ENCODE measurements around the gene MYH8. TPM values are rescaled to one million over a fixed set of nuclear protein-coding genes. Genes with fewer than 3 reads are reported as not detected.

The MYH8 gene
- total and polyA plus RNA-seq, 10 of the 15 experiments (the other 5 are each of a cell fraction or from before 2014, with no cell fraction given): 0.01 to 0.03 TPM; not detected in 8

DNA sequence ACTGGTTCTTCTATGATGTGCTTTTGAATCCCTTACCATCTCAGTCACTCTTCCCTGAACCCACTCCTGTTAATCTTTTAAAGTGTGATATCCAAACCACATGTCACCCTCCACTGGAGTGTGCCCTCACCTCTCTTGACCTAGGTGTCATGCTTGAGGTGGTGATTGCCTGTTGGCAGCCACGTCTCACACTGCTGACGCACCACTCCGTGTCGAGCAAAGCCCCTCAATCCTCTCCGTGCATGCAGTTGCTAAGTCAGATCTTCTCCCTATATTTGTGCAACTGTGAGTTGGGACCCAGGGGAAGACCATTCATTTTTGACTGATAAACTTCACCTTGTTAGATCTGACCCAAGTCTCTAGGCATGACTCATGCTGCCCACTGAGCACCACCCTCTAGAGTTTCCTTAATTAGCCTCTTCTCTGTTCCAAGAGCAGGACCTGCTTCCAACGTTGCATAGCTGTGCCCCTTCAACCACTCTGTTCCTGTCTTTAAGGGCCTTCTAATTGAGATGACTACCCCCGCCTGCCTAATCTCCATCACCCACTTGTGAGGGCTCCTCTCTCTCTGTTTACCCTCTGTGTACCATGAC lies 51.6 kb downstream of the MYH8 start:
- ATAC-seq: no peak
- RAD21 ChIA-PET (ENCODE audit: unreplicated experiment): no interaction called here
- Histone ChIP-seq H3K27me3 (replicated peaks in 1 of 2; ENCODE audit: control insufficient read depth in 2 of 2, insufficient read depth in 2 of 2, low read length in 1 of 2) (no peaks in the 10 kb centered on the region), H3K27ac (ENCODE audit: control insufficient read depth, insufficient read depth) (no peak overlapping the region), H4K20me1 (ENCODE audit: control insufficient read depth, insufficient read depth) (no peaks in the 10 kb centered on the region), H3K9me3 (replicated peaks; ENCODE audit: control insufficient read depth, insufficient read depth, low read length) (no peaks in the 10 kb centered on the region), H2AFZ (ENCODE audit: control insufficient read depth, low read depth, low read length) (no peak overlapping the region), H3K36me3 (ENCODE audit: control insufficient read depth in 2 of 2, insufficient read depth in 2 of 2, low read length in 1 of 2) (no peaks in the 10 kb centered on the region), H3K79me2 (ENCODE audit: control insufficient read depth, insufficient read depth, low read length) (no peaks in the 10 kb centered on the region), H3K4me1 (ENCODE audit: control insufficient read depth, insufficient read depth, low read length) (no peaks in the 10 kb centered on the region), H3K4me3 (no peak overlapping the region), H3K4me2 (ENCODE audit: control insufficient read depth, insufficient read depth) (no peak overlapping the region), H3K9ac (ENCODE audit: control insufficient read depth, insufficient read depth, low read length) (no peak overlapping the region)
- POLR2A ChIA-PET: no interaction called here
- in situ Hi-C loops (cut with MboI) (no loop called here), intact Hi-C loops (cut with micrococcal nuclease; ENCODE audit: unreplicated experiment) (no loop called here)
- WGBS (ENCODE audit: insufficient coverage, insufficient replicate concordance, low lambda C conversion rate, missing lambda C conversion rate): 13% methylated on average over 7 of the region's 7 CpGs
- TF ChIP-seq IRF3 (IDR thresholded peaks at IDR 0.05) (no peak), SRF (IDR thresholded peaks at IDR 0.05; ENCODE audit: low read depth in 2 of 2, low read length in 2 of 2) (no peak), GABPA (IDR thresholded peaks at IDR 0.05; ENCODE audit: low read depth) (no peak), FOXK2 (IDR thresholded peaks at IDR 0.05) (no peak)
- SMC1A ChIA-PET (ENCODE audit: uncharacterized antibody, unreplicated experiment): no interaction called here
- BruUV-seq (replicated peaks): no TSS peak
- CTCF ChIA-PET: no interaction called here
- DNase-seq (ENCODE audit: low read depth, low spot score): no peak
- no peak for FAIRE-seq

DNA sequence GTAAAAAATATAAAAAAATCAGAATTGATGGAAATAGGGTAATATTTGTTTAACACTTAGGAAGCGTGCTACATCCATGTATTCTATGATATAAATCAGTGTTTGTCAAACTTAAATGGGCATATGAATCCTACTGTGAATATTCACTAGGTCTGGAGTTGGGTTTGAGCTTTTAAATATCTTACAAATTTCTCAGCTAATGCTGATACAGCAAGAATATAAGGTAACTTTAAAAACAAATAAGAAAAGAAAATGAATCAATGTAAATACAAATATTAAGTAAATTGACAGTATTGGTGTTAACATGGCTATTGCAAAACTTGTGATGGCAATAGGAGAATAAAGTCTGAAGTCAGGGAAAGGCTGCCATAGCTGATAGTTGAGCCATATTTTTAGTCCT lies 52.5 kb downstream of the MYH8 start:
- FAIRE-seq (no peak), ATAC-seq (no peak), DNase-seq (ENCODE audit: low read depth, low spot score) (no peak)
- intact Hi-C loops (cut with micrococcal nuclease; ENCODE audit: unreplicated experiment) (no loop called here), in situ Hi-C loops (cut with MboI) (no loop called here)
- TF ChIP-seq SUZ12 (IDR thresholded peaks at IDR 0.05; ENCODE audit: unreplicated experiment): no peak
- no peak for TF ChIP-seq YBX1 (IDR thresholded peaks at IDR 0.05)
- no peak for TF ChIP-seq ZNF207 (IDR thresholded peaks at IDR 0.05; ENCODE audit: borderline replicate concordance)
- Histone ChIP-seq H3K36me3 (ENCODE audit: control insufficient read depth in 2 of 2, insufficient read depth in 2 of 2, low read length in 1 of 2) (no peaks in the 10 kb centered on the region), H3K9me3 (replicated peaks; ENCODE audit: control insufficient read depth, insufficient read depth, low read length) (no peaks in the 10 kb centered on the region), H2AFZ (ENCODE audit: control insufficient read depth, low read depth, low read length) (no peak overlapping the region), H3K9ac (ENCODE audit: control insufficient read depth, insufficient read depth, low read length) (no peak overlapping the region), H3K27me3 (replicated peaks in 1 of 2; ENCODE audit: control insufficient read depth in 2 of 2, insufficient read depth in 2 of 2, low read length in 1 of 2) (no peaks in the 10 kb centered on the region), H3K4me3 (no peak overlapping the region), H3K4me1 (ENCODE audit: control insufficient read depth, insufficient read depth, low read length) (no peaks in the 10 kb centered on the region), H3K4me2 (ENCODE audit: control insufficient read depth, insufficient read depth) (no peak overlapping the region), H3K27ac (ENCODE audit: control insufficient read depth, insufficient read depth) (no peak overlapping the region), H3K79me2 (ENCODE audit: control insufficient read depth, insufficient read depth, low read length) (no peaks in the 10 kb centered on the region), H4K20me1 (ENCODE audit: control insufficient read depth, insufficient read depth) (no peaks in the 10 kb centered on the region)
- BruUV-seq (replicated peaks): no TSS peak
- ChIA-PET RAD21 (ENCODE audit: unreplicated experiment) (no interaction called here), POLR2A (no interaction called here), SMC1A (ENCODE audit: uncharacterized antibody, unreplicated experiment) (interaction anchor here (0.6 kb wide), 1 partner anchor 40 kb away, joined by 3 read pairs; no protein-coding TSS in a partner anchor), CTCF (no interaction called here)
- WGBS (ENCODE audit: insufficient coverage, insufficient replicate concordance, low lambda C conversion rate, missing lambda C conversion rate): 0% methylated on average over 1 of the region's 1 CpG
